GM18519 (cell line): ENCODE measurements around the gene ELK4.

ENCODE experiments used
- ATAC-seq: cut with Tn5 transposase; IDR thresholded peaks from one replicate; pipeline ENCODE4 v1.9.1; 2021; ENCODE audit warnings: mild to moderate bottlenecking, moderate library complexity; ENCODE audit not compliant: unreplicated experiment, low FRiP score

Gene ELK4

GRCh38 chr1:205583461-205584130, 48.2 kb downstream of the ELK4 start:
- ATAC-seq: no peak

- ATAC-seq: no peak
Measured at GRCh38 chr1:205582471-205583291, 49.1 kb downstream of the ELK4 start.

GRCh38 chr1:205582046-205582445, 49.8 kb downstream of the ELK4 start:
- no peak for ATAC-seq

- no peak for ATAC-seq
Measured at GRCh38 chr1:205581321-205581980, 50.4 kb downstream of the ELK4 start.

- ATAC-seq: no peak
Measured at GRCh38 chr1:205580923-205581180, 51.0 kb downstream of the ELK4 start.

- no peak for ATAC-seq
Measured at GRCh38 chr1:205580140-205580922, 51.5 kb downstream of the ELK4 start.

GRCh38 chr1:205579711-205580110, 52.1 kb downstream of the ELK4 start:
- ATAC-seq: no peak

GRCh38 chr1:205578780-205579571, 52.8 kb downstream of the ELK4 start:
- ATAC-seq: no peak

GRCh38 chr1:205577874-205578658, 53.7 kb downstream of the ELK4 start:
- no peak for ATAC-seq

GRCh38 chr1:205576805-205577761, 54.7 kb downstream of the ELK4 start:
- no peak for ATAC-seq

GRCh38 chr1:205576011-205576410, 55.8 kb downstream of the ELK4 start:
- no peak for ATAC-seq

GRCh38 chr1:205575294-205575885, 56.4 kb downstream of the ELK4 start:
- ATAC-seq: no peak

- ATAC-seq: no peak
Measured at GRCh38 chr1:205572421-205572820, 59.4 kb downstream of the ELK4 start.

GRCh38 chr1:205571747-205572146, 60.1 kb downstream of the ELK4 start:
- ATAC-seq: no peak

- ATAC-seq: no peak
Measured at GRCh38 chr1:205570796-205571537, 60.8 kb downstream of the ELK4 start.

- no peak for ATAC-seq
Measured at GRCh38 chr1:205570173-205570501, 61.7 kb downstream of the ELK4 start.

- no peak for ATAC-seq
Measured at GRCh38 chr1:205569411-205570172, 62.2 kb downstream of the ELK4 start.
